NB4 (cell line): ENCODE data around the gene PWP2.
"Not testable (repeated sequence)": the region's sequence is repeated elsewhere in the genome, so short reads cannot be mapped to it uniquely, and the experiment has no call there.

Experiments
- CTCF ChIP-seq: IDR thresholded peaks from one replicate; pipeline ENCODE4 v1.5.1; 2012; ENCODE audit warnings: low read depth, low read length
- TF ChIP-seq, protein P1 (sequence below): IDR thresholded peaks from 2 replicates; pipeline ENCODE4 v1.6.1; 2011; ENCODE audit warnings: low read depth, low read length

GRCh38 chr21:44163167-44163653 is 56.0 kb downstream of the PWP2 start:
- not testable (repeated sequence) for TF ChIP-seq CTCF
- TF ChIP-seq, protein P1, sequence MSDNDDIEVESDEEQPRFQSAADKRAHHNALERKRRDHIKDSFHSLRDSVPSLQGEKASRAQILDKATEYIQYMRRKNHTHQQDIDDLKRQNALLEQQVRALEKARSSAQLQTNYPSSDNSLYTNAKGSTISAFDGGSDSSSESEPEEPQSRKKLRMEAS, result not testable (repeated sequence)
